ENCODE data around the gene ATP1A2.
A peak's percentile ranks its signal among the peaks of the same experiment; 100 is the strongest.
"Not testable (repeated sequence)": the region's sequence is repeated elsewhere in the genome, so short reads cannot be mapped to it uniquely, and the experiment has no call there.

Gene ATP1A2

DNA sequence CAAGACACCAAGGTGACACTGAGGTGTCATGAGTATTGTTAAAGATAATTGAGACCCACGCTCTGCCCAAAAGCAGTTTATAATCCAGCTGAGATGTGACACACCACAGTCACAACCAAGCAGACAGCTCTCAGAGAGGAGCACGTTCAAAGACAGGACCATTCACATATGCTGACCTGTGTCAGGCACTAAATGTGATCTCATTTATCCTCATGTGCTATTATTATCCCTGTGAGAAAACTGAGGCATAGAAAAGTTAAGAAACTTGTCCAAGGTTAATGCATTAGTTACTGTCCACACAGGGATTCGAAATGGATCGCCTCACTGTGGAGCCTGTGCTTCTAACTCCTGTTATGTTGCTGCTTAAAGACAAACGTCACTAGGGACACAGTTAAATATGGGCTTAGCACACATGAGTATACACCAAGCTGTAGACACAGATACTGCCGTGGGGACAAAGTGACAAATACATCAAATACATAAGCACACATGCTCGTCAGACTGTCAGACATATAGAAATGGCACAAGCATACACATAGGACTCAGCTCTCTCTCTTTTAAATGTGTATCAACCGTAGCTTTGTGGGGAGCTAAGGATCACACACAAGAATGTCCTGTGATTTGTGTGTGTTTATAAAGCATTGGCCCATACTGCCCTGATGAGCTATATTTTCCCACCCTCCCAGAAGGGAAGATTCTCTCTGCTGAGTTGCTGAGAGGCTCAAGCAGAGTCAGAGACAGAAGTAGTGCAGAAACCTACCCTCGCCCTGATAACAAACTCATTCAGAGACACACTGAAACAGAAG is 13.6 kb upstream of the ATP1A2 start:
- no peak for DNase-seq

DNA sequence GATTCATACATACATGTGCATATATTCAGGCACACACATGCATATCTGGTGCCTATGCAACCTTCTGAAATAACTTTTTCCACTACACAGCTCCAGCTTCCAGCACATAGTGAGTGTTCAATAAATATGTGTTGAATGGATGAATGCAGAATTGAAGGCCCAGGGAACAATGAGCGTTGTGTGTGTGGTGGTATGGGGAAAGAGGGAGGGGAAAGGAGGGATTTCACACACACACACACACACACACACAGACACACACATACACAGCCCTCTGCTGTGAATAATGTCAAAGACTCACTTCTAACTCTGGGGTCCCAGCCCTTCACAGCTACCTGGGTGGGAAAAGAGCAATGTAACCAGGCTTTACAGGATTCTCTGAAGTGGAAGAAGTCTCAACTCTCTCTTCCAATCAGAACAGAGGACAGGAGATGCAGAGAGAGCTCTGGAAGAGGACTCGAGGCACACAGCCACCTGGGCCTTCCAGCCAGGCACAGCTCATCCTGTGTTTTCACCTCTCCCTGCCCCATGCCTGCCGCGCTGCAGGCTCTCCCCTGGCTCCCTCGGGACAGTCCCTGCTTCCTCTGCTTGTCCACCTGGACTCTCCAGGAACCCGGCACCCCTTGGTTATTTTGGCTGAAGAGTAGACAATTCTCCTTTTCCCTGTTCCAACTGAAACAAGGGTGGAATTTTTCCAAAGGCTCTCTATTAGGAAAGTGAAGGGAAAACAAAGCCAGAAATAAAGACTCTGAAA is 11.7 kb upstream of the ATP1A2 start:
- peak; percentile 11 for DNase-seq

DNA sequence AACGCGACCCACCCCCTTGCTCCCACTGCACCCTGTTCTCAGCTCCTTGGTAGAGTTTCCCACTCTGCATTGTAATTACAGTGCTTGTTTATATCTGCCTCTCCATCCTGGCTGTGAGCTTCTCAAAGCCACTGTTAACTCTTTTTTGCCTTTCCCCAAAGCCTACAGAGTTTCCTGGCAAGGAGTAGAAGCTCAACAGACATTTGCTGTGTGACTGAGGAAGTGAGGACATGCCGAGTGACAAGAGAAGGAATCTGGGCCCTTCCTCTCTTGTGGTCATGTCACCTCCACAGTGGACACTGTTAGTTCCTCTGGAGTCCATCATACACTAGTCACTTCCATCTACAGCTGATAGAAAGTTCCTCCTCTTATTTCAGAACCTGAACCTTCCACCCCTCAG is 11.1 kb upstream of the ATP1A2 start:
- no peak for DNase-seq

DNA sequence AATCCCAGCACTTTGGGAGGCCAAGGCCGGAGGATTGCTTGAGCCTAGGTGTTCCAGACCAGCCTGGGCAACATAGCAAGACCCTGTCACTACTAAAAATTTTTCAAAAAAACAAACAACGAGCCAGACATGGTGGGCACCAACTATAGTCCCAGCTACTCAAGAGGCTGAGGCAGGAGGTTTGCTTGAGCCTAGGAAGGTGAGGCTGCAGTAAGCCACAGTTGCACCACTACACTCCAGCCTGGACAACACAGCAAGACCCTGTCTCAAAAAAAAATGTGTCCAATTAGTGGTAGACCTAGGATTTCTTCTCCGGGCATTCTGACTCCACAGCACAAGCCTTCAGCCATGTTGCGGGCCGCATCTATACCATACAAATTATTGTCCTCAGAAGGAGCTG is 10.4 kb upstream of the ATP1A2 start:
- DNase-seq = no peak

DNA sequence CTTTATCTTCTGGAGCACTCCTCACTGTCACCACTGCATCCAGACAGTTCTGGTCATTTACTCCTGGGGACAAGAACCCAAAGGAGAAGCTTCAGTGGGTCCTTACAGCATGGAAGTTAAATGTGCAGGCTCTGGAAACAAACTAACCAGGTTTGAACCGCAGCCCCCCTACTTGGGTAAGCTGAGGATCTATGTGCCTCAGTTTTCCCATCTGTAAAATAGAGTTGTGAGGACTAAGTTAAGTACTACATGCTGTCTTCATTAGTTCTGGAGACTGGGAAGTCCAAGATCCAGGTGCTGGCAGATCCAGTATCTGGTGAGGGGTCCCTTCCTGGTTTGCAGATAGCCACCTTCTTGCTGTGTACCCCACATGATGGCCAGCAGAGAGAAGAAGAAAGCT is 8.0 kb upstream of the ATP1A2 start:
- DNase-seq = no peak

DNA sequence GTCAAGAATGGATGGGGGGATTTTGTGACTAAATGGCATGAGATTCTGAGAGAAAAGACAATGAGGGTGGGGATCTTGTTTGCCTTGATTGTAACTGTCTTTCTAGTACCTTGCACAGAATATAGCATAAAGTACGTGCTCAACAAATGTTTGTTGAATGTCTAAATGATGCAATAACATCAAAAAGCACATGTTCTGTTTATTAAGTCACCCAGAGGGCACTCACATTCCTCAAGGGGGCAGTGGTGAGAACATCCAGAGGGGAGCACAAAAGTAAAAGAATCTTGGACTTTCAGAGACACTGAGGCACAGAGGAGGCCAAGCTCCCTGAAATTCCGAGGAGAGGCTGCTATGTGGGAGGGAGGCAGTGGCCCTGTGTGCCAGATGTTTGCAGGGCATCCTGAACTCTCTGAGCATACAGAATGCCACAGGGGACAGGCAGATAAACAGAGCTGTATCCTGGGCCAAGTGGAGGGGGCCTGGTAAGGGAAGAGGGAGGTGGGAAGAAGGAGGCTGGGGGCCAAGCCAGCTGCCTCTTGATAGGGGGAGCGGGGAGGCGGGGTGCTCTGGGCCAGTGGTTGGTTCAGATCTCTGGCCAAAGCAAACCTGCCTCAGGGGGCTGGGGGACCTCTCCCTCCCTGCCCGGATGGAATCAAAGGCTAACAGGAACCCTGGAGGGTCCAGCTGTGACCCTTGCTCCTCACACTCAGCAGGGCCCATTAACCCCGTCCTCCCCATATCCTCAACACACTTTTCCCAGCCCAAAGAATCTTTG is 6.5 kb upstream of the ATP1A2 start:
- peak; percentile 12 for DNase-seq

DNA sequence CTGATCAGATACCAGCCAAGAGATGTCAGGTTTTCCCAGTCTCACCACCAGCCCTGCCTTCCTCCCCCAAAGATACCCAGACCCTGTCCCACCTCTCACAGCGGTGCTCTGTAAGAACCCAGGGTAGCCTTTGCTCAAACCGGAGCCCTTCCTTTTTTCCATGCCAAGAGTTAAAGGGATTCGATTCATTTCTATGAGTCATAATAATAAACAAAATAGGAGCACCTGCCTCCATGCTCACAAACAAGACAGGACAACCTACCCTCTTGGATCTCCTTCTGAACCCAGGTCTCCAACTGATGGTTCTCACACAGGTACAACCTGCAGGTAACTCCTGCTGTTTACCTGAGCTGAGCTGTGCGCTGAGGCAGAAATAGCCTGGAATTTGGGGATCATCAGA is 5.9 kb upstream of the ATP1A2 start:
- no peak for DNase-seq

DNA sequence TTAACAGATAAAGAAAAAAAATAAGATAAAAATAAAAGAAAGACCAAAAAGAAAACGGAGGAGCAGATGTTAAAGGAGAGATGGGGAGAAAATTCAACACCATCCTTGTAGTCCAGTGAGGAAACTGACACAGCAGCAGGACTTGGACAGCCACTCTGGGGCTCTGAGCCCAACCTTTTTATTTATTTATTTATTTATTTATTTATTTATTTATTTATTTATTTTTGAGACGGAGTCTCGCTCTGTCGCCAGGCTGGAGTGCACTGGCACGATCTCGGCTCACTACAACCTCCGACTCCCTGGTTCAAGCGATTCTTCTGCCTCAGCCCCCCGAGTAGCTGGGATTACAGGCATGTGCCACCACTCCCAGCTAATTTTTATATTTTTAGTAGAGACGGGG is 4.1 kb upstream of the ATP1A2 start:
- DNase-seq = not testable (repeated sequence)

DNA sequence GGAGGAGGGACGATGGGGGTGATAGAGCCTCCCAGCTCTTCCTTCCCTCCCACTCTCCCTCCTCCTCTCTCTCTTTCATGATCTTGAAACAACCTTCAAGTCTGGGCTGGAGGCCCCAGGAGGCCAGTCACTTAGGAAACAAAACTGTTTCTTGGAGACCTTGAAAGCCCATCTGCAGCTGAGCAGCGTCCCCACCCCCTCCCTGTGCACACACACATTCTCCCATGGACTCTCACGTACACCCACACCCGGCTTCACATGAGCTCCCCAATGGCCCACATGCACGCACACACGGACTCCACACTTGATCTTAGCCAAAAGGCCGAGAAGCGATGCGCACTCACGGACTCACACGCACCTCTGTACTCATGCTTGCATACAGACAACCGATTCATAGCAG is 3.2 kb upstream of the ATP1A2 start:
- peak; percentile 40 for DNase-seq

DNA sequence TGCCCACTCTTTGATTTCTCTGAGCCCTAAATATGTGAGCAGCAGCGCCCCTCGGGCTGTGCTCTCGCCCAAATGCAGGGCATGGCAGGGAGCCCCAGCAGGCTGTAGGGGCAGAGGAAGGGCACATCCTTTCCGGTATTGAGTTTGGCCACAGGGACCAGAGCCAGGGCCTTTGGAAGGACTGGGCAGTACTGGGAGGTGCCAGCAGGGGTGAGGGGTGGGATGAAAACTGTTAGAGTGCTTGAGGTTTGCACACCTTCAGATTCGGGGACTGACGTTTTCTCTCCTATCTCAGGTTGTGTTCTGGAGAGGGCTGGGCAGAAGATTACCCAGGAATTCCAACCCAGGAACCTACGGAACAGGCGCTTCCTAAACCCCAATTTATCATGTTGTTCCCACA is 2.2 kb upstream of the ATP1A2 start:
- DNase-seq = no peak

DNA sequence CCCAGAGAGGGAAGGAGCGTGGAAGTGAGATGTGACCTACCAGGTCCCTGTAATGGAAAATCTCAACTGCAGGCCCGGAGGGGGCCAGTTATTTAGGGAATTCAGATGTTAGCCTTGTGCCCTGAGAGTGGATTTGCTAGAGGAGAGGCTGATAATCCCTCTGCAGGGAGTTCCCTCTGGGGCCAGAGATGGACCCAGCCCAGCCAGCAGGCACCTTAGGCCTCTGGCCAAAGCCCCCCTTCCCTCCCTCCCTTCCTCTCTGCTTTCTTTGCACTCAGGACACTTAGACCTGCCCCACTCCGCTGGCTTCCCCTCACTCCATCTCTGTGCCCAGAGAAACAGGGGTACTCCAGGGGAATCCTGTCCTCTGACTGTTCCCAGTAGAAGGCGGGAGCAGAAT is 1.5 kb upstream of the ATP1A2 start:
- DNase-seq = no peak

DNA sequence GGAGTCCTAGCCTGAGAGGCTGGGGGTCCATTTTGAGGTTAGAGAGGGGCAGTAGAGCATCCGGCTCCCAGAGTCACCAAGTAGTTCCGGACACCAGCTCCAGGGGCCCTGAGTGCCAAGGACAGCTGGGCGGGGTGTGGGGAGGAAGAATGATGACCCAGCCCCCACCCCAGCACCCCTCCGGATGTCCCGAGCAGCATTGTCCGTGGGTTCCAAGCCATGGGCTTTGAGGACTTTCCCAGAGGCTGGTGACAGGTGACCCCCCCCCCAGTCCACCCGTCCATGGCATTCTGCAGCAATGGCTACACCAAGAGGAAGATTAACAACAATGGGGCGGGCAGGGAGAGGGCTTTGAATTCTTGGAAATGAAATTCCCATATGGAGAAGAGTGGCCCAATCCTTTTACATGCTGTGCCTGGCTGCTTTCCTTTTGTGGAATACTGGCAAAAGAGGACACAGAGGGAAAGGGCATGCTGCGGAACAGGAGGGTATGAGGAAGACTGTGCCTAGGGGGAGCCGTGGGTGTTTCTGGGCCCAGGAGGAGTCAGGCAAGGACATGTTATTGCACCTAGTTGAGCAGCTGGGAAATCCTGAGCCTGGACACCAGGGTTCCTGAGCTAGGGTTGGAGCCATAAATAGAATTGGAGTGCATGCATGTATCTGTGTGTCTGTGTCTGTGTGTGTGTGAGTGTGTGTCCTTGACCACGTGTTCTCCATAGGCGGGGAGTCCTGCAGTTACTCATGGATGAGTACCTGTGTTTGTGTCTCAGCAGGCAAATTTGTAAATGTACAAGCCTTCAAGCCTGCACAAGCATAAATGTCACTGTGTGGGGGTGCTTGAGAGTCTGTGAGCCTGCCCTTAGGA is 956 bp downstream of the ATP1A2 start:
- no peak for DNase-seq

DNA sequence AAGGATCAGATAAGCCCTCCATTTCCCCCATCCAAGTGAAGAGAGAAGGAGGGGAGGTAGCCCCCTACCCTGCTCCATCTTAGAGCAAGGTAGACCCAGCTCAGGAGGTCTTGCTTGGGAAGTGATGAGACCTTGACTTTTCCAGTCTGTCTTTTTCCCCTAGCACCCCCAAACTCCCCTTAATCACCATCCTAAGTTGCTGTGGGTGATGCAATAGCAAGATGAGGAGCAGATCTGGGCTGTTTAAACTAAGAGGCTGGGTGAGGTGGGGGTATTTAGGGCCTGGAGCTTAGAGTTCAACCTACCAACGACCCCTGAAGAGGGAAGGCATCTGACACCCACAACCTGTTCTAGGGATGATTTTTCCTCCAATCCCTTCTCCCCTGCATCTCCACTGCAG is 1.7 kb downstream of the ATP1A2 start:
- no peak for DNase-seq

DNA sequence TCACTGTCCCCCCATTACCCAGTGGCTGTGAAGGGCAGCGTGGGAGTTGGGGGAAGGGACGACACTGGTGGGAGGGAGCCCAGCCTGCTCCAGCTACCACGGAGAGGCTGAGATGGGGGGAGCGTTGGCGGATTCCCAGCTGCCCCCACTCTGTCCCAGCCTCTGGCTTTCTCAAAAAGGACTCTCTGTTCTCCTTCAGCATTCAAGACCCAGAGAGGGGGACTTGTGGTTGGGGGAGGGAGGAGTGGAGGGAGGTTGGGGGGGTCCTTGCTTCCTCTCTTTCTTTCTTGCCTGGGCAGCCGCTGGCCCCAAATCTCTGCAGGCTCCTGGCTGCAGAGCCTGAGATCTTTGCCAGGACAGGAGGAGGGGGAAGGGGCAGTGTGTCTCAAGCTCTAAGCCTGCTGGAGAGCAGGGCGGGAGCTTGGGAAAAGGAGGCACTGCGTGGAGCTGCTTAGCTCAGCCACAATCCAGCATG is 2.2 kb downstream of the ATP1A2 start:
- no peak for DNase-seq

DNA sequence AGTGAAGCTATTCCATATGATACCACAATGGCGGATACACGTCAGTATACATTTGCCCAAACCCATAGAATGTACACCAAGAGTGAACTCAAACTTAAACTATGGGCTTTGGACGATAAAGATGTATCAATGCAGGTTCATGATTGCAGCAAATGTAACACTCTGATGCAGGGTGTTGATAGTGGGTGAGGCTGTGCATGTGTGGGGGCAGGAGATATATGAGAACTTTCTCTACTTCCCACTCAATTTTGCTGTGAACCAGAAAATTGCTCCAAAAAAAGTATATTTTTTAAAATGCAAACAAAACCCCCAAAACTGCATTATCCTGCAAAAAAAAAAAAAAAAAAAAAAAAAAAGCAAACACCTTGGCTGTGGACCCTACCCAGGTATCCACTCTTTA is 3.4 kb downstream of the ATP1A2 start:
- DNase-seq = no peak

DNA sequence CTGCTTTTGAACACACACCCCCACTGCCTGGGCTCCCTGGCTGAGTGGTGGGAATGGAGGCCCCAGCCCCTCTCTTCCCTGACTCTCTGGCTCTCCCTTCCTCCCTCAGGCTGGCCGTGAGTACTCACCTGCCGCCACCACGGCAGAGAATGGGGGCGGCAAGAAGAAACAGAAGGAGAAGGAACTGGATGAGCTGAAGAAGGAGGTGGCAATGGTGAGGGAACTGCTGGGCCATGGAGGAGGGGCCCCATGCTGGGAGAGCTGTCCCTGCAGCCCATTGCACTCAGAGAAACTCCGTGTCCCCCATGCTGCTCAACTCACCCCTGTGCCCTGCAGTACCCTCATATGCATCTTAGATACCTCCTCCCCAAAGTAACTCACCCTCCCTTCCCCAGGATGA is 5.2 kb downstream of the ATP1A2 start:
- DNase-seq = no peak

DNA sequence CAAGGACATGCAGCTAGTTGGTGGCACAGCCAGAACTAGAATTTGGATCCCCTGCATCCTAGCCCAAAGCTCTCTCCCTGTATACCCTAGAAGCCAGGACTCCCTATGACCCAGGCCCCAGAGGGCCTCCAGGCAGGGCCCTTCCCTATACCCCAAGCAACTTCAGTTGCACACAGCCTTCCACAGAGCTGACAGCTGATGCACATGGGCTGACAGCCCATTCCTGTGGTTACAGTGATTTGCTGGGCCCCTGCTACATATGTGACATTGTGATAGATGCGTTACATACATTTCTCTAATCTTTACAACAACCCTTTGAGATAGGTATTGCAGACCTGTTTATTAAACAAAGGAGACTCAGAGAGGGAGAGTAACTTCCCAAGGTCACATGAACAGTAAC is 5.8 kb downstream of the ATP1A2 start:
- no peak for DNase-seq

DNA sequence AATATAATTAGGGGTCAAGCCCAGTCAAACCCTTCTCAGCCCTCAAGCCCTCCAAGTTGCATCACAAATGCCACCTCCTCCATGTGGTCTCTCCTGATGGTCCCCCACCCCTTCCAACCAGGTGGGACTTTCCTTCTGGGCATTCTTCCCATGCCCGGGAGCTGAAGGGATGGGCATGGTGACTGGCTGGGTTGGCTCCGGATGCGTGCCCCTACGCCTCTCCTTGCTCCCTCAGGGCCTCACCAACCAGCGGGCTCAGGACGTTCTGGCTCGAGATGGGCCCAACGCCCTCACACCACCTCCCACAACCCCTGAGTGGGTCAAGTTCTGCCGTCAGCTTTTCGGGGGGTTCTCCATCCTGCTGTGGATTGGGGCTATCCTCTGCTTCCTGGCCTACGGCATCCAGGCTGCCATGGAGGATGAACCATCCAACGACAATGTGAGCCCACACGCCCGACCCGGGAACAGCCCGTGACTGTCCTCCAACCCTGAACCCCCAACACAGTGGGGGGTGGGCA is 7.5 kb downstream of the ATP1A2 start:
- no peak for DNase-seq

DNA sequence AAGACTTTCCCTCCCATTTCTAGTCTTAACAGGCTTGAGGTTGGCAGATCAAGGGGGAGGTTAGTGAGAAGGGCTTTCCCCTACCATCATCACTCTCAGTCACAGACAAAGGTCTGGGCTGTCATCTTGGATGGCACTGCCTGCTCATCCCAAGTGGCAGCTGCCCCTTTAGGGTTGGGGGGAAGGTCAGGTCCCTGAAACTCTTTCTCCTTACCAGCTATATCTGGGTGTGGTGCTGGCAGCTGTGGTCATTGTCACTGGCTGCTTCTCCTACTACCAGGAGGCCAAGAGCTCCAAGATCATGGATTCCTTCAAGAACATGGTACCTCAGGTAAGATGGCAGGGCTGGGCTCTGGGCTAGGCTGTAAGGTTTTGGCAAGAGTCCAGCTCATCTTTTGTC is 8.2 kb downstream of the ATP1A2 start:
- DNase-seq = no peak

DNA sequence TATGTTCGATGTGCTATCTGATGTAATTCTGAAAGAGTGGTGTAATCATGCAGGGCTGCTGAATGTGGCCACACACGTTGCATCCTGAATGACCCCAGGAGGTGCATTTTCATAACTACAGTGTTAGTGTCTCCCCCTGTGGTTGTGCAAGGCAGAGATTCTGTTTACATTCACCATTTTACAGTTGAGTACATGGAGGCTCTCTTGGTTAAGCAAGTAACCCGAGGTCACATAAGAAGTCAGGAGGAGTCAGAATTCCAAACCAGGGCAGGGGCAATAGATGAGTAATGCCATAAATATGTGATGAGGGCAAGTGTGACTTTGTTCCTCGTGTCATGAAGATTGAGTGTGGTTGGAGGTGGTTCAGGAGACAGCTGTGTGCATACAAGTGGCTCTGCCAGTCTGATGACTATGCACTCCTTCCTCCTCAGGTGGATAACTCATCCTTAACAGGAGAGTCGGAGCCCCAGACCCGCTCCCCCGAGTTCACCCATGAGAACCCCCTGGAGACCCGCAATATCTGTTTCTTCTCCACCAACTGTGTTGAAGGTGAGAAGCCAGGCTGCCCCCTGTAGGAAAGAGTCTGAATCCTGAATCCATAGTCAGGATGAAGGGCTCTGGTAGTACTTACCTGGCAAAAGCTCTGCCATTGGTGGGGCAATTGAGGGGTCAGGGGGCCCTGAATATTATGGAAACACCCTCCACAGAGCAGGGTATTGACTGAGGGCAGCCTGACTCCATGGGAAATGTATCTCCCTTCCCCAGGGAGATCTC is 9.3 kb downstream of the ATP1A2 start:
- DNase-seq = no peak

DNA sequence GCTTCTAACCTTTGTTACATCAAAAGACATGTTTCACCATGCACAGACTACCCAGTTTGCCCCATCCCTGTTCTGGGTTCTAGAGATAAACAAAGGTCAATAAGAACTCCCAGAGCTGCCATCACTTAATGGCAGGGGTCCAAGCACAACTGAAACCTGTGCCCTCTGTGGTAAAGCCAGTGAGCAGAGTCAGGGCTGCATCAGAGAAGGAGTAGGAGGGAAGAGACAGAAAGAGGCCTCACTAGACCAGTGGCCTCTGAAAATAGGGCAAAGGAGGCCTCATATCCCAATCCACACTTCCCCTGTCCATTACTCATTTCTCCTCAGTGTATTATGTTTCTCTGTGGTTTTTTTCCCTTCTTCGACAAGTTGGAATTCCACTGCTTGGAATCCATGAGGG is 10.2 kb downstream of the ATP1A2 start:
- no peak for DNase-seq

DNA sequence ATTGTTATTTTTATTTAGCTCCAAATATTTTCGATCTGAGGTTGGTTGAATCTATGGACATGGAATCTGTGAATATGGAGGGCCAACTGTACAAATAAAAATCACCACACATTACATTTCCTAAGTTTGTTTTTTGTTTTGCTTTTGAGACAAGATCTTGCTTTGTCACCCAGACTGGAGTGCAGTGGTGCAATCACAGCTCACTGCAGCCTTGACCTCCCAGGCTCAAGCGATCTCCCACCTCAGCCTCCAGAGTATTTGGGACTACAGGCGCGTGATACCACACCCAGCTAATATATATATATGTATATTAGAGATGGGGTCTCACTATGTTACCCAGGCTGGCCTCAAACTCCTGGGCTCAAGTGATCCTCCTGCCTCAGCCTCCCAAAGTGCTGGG is 10.8 kb downstream of the ATP1A2 start:
- not testable (repeated sequence) for DNase-seq

Data from NCI-H2171 (cell line).